ENCODE results near the gene OR52B4. TPM values are rescaled to one million over a fixed set of nuclear protein-coding genes. Genes with fewer than 3 reads are reported as not detected.
"Not testable (repeated sequence)": the region's sequence is repeated elsewhere in the genome, so short reads cannot be mapped to it uniquely, and the experiment has no call there.

The OR52B4 gene
- total RNA-seq (not detected), polyA plus RNA-seq (not detected), total RNA-seq (not detected)

GRCh38 chr11:4368286-4368685, at the start of gene OR52B4:
Gene OR52B4, minus strand, starts transcription at chr11:4368386. Its CDS starts 91 bp downstream, at chr11:4368295.
- ATAC-seq (no peak), DNase-seq (no peak)
- Histone ChIP-seq H3K27ac (ENCODE audit: low read depth, low read length) (no peak within 1 kb of the TSS), H3K27me3 (ENCODE audit: control insufficient read depth in 2 of 2, insufficient read depth in 2 of 2, low read length in 2 of 2) (no peaks in the 10 kb centered on the region), H3K36me3 (ENCODE audit: control insufficient read depth in 2 of 3, insufficient read depth in 3 of 3, low read length in 3 of 3) (no peaks in the 10 kb centered on the region), H3K9me3 (ENCODE audit: control insufficient read depth in 2 of 3, low read length in 3 of 3) (no peaks in the 10 kb centered on the region), H3K4me1 (ENCODE audit: control insufficient read depth in 2 of 2, insufficient read depth in 2 of 2, low read length in 2 of 2) (no peaks in the 10 kb centered on the region), H3K4me3 (ENCODE audit: low read length) (no peak within 1 kb of the TSS)
- Mint-ChIP-seq H3K4me1 (no peaks in the 10 kb centered on the region), H3K36me3 (peaks cover 0 to 4% (median 0%) of the 10 kb centered on the region in 5 donors), H3K27me3 (peaks cover 0 to 8% (median 5%) of the 10 kb centered on the region in 5 donors), H3K4me3 (no peak within 1 kb of the TSS), H3K9me3 (peaks cover 0 to 7% (median 2%) of the 10 kb centered on the region in 11 donors), H3K27ac (no peak within 1 kb of the TSS)
- ChIA-PET CTCF (interaction anchor here (0.5 kb wide), 1 partner anchor 410 kb away, joined by 3 read pairs; no protein-coding TSS in a partner anchor), POLR2A (no interaction called here)
- intact Hi-C loops (cut with micrococcal nuclease): no loop called here

GRCh38 chr11:4416816-4417215, 48.6 kb upstream of the OR52B4 start:
- Histone ChIP-seq H3K4me1 (ENCODE audit: control insufficient read depth in 2 of 2, insufficient read depth in 2 of 2, low read length in 2 of 2) (no peaks in the 10 kb centered on the region), H3K9me3 (ENCODE audit: control insufficient read depth in 2 of 3, low read length in 3 of 3) (no peaks in the 10 kb centered on the region), H3K27ac (ENCODE audit: low read depth, low read length) (no peak overlapping the region), H3K27me3 (ENCODE audit: control insufficient read depth in 2 of 2, insufficient read depth in 2 of 2, low read length in 2 of 2) (no peaks in the 10 kb centered on the region), H3K36me3 (ENCODE audit: control insufficient read depth in 2 of 3, insufficient read depth in 3 of 3, low read length in 3 of 3) (no peaks in the 10 kb centered on the region), H3K4me3 (ENCODE audit: low read length) (no peak overlapping the region)
- ChIA-PET CTCF (no interaction called here), POLR2A (no interaction called here)
- intact Hi-C loops (cut with micrococcal nuclease): no loop called here
- Mint-ChIP-seq H3K4me3 (no peak overlapping the region), H3K27me3 (peaks cover 0 to 20% (median 3%) of the 10 kb centered on the region in 5 donors), H3K4me1 (peaks cover 0 to 1% (median 0%) of the 10 kb centered on the region in 7 donors), H3K27ac (no peak overlapping the region), H3K36me3 (peaks cover 0 to 3% (median 0%) of the 10 kb centered on the region in 5 donors), H3K9me3 (no peaks in the 10 kb centered on the region)
- DNase-seq (no peak), ATAC-seq (no peak)

GRCh38 chr11:4416306-4416705, 48.1 kb upstream of the OR52B4 start:
- CTCF ChIA-PET: no interaction called here

GRCh38 chr11:4406206-4406605, 38.0 kb upstream of the OR52B4 start:
- not testable (repeated sequence) for H3K27me3 ChIP-seq (ENCODE audit: control insufficient read depth in 2 of 2, insufficient read depth in 2 of 2, low read length in 2 of 2)

More at GRCh38 chr11:4416306-4416705, 48.1 kb upstream of the OR52B4 start:
- no peak for DNase-seq
- Histone ChIP-seq H3K4me3 (ENCODE audit: low read length) (no peak overlapping the region), H3K27ac (ENCODE audit: low read depth, low read length) (no peak overlapping the region), H3K27me3 (ENCODE audit: control insufficient read depth in 2 of 2, insufficient read depth in 2 of 2, low read length in 2 of 2) (no peaks in the 10 kb centered on the region), H3K9me3 (ENCODE audit: control insufficient read depth in 2 of 3, low read length in 3 of 3) (no peaks in the 10 kb centered on the region), H3K4me1 (ENCODE audit: control insufficient read depth in 2 of 2, insufficient read depth in 2 of 2, low read length in 2 of 2) (no peaks in the 10 kb centered on the region), H3K36me3 (ENCODE audit: control insufficient read depth in 2 of 3, insufficient read depth in 3 of 3, low read length in 3 of 3) (no peaks in the 10 kb centered on the region)
- Mint-ChIP-seq H3K9me3 (no peaks in the 10 kb centered on the region), H3K27ac (no peak overlapping the region), H3K36me3 (peaks cover 0 to 3% (median 0%) of the 10 kb centered on the region in 5 donors), H3K27me3 (peaks cover 0 to 20% (median 2%) of the 10 kb centered on the region in 5 donors), H3K4me3 (no peak overlapping the region), H3K4me1 (peaks cover 0 to 1% (median 0%) of the 10 kb centered on the region in 7 donors)
- no peak for ATAC-seq
- intact Hi-C loops (cut with micrococcal nuclease): no loop called here
- POLR2A ChIA-PET: no interaction called here

GRCh38 chr11:4393858-4394223, 25.7 kb upstream of the OR52B4 start:
- intact Hi-C loops (cut with micrococcal nuclease): loop anchor here (1.0 to 10.0 kb wide), 9 partner anchors 98 to 1841 kb away; partner anchors contain the start of genes FHIP1B (in 2 of the 2), TRIM68 (in 2 of the 2), CNGA4 (in 1 of the 2) and RRM1 (in 1 of the 2)

More at GRCh38 chr11:4406206-4406605, 38.0 kb upstream of the OR52B4 start:
- intact Hi-C loops (cut with micrococcal nuclease); H3K4me1 ChIP-seq (ENCODE audit: control insufficient read depth in 2 of 2, insufficient read depth in 2 of 2, low read length in 2 of 2); H3K36me3 ChIP-seq (ENCODE audit: control insufficient read depth in 2 of 3, insufficient read depth in 3 of 3, low read length in 3 of 3); H3K9me3 ChIP-seq (ENCODE audit: control insufficient read depth in 2 of 3, low read length in 3 of 3); H3K4me3 ChIP-seq (ENCODE audit: low read length); H3K27ac Mint-ChIP-seq; H3K36me3 Mint-ChIP-seq; POLR2A ChIA-PET; DNase-seq; CTCF ChIA-PET; H3K4me3 Mint-ChIP-seq; ATAC-seq; H3K4me1 Mint-ChIP-seq; H3K27ac ChIP-seq (ENCODE audit: low read depth, low read length): not testable (repeated sequence)
- Mint-ChIP-seq H3K27me3 (peaks cover 5 to 30% (median 14%) of the 10 kb centered on the region in 5 donors), H3K9me3 (peaks cover 0 to 37% (median 18%) of the 10 kb centered on the region in 11 donors)

GRCh38 chr11:4393209-4393857, 25.1 kb upstream of the OR52B4 start, which contains the start of gene TRIM21:
Gene TRIM21, minus strand, starts transcription at chr11:4393702. Its CDS starts 3,293 bp downstream, at chr11:4390409.
- H3K4me1 Mint-ChIP-seq: peaks cover 47 to 61% (median 58%) of the 10 kb centered on the region in 7 donors
- H3K9me3 Mint-ChIP-seq: peaks cover 3 to 20% (median 6%) of the 10 kb centered on the region in 11 donors
- ATAC-seq: peak; percentile 100
- peak; percentile 62 to 92 (median 87) for DNase-seq
- intact Hi-C loops (cut with micrococcal nuclease): loop anchor here (1.0 to 10.0 kb wide), 9 partner anchors 99 to 1841 kb away; partner anchors contain the start of genes FHIP1B (in 2 of the 2), TRIM68 (in 2 of the 2), CNGA4 (in 1 of the 2) and RRM1 (in 1 of the 2)
- peak within 1 kb of the TSS; percentile 68 to 96 (median 93) for H3K27ac Mint-ChIP-seq
- H3K36me3 Mint-ChIP-seq: peaks cover 9 to 56% (median 35%) of the 10 kb centered on the region in 5 donors
- Histone ChIP-seq H3K36me3 (ENCODE audit: control insufficient read depth in 2 of 3, insufficient read depth in 3 of 3, low read length in 3 of 3) (peaks cover 5 to 25% (median 11%) of the 10 kb centered on the region in 3 experiments), H3K4me3 (ENCODE audit: low read length) (peak within 1 kb of the TSS; percentile 87), H3K9me3 (ENCODE audit: control insufficient read depth in 2 of 3, low read length in 3 of 3) (no peaks in the 10 kb centered on the region), H3K27ac (ENCODE audit: low read depth, low read length) (peak within 1 kb of the TSS; percentile 89), H3K27me3 (ENCODE audit: control insufficient read depth in 2 of 2, insufficient read depth in 2 of 2, low read length in 2 of 2) (no peaks in the 10 kb centered on the region), H3K4me1 (ENCODE audit: control insufficient read depth in 2 of 2, insufficient read depth in 2 of 2, low read length in 2 of 2) (peaks cover 8 to 14% of the 10 kb centered on the region in 2 donors)
- CTCF ChIA-PET: no interaction called here
- peak within 1 kb of the TSS; percentile 88 to 94 (median 90) for H3K4me3 Mint-ChIP-seq
- POLR2A ChIA-PET: interaction anchor here (0.6 to 0.7 kb wide), 2 partner anchors 20 to 1505 kb away, joined by 3 read pairs; no protein-coding TSS in a partner anchor
- peaks cover 0 to 8% (median 5%) of the 10 kb centered on the region in 5 donors for H3K27me3 Mint-ChIP-seq

More at GRCh38 chr11:4393858-4394223, 25.7 kb upstream of the OR52B4 start:
- Mint-ChIP-seq H3K36me3 (peaks cover 9 to 52% (median 32%) of the 10 kb centered on the region in 5 donors), H3K9me3 (peaks cover 4 to 25% (median 9%) of the 10 kb centered on the region in 11 donors), H3K4me3 (peak overlapping the region; percentile 88 to 94 (median 90)), H3K27ac (peak overlapping the region; percentile 68 to 96 (median 93)), H3K4me1 (peaks cover 47 to 60% (median 56%) of the 10 kb centered on the region in 7 donors), H3K27me3 (peaks cover 0 to 9% (median 6%) of the 10 kb centered on the region in 5 donors)
- peak; percentile 24 for ATAC-seq
- Histone ChIP-seq H3K9me3 (ENCODE audit: control insufficient read depth in 2 of 3, low read length in 3 of 3) (no peaks in the 10 kb centered on the region), H3K27ac (ENCODE audit: low read depth, low read length) (peak overlapping the region; percentile 89), H3K4me3 (ENCODE audit: low read length) (peak overlapping the region; percentile 87), H3K36me3 (ENCODE audit: control insufficient read depth in 2 of 3, insufficient read depth in 3 of 3, low read length in 3 of 3) (peaks cover 5 to 20% (median 11%) of the 10 kb centered on the region in 3 experiments), H3K4me1 (ENCODE audit: control insufficient read depth in 2 of 2, insufficient read depth in 2 of 2, low read length in 2 of 2) (peaks cover 8 to 14% of the 10 kb centered on the region in 2 donors), H3K27me3 (ENCODE audit: control insufficient read depth in 2 of 2, insufficient read depth in 2 of 2, low read length in 2 of 2) (no peaks in the 10 kb centered on the region)
- POLR2A ChIA-PET: interaction anchor here (0.7 kb wide), 1 partner anchor 1504 kb away, joined by 3 read pairs; no protein-coding TSS in a partner anchor
- CTCF ChIA-PET: no interaction called here
- DNase-seq: no peak
